ENCODE measurements around the gene CCDC87. TPM values are rescaled to one million over a fixed set of nuclear protein-coding genes. Genes with fewer than 3 reads are reported as not detected.
"Not testable (repeated sequence)": the region's sequence is repeated elsewhere in the genome, so short reads cannot be mapped to it uniquely, and the experiment has no call there.

Gene CCDC87
- polyA plus RNA-seq, 1 experiment: 0.15 TPM

DNA sequence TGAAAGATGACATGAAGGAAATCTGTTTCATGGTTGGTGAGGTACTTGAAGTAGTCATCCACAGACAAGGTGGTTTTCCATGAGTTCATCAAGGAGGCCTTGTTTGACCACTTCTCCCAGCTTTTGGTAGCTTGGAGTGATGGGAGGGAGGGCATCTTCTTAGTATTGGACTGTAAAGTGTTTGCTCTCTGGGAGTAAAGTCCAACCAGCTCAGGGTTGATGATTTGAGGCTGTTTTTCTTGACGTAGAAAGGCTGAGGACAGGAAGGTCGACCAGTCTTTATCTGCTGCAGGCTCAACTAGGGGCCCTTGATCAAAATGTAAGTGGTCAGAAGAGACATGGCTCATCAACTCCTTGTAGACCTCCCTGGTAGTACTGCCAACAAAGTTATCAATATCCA, 1.7 kb downstream of the CCDC87 start:
- POLR2A ChIA-PET: no interaction called here
- TF ChIP-seq, protein P1, sequence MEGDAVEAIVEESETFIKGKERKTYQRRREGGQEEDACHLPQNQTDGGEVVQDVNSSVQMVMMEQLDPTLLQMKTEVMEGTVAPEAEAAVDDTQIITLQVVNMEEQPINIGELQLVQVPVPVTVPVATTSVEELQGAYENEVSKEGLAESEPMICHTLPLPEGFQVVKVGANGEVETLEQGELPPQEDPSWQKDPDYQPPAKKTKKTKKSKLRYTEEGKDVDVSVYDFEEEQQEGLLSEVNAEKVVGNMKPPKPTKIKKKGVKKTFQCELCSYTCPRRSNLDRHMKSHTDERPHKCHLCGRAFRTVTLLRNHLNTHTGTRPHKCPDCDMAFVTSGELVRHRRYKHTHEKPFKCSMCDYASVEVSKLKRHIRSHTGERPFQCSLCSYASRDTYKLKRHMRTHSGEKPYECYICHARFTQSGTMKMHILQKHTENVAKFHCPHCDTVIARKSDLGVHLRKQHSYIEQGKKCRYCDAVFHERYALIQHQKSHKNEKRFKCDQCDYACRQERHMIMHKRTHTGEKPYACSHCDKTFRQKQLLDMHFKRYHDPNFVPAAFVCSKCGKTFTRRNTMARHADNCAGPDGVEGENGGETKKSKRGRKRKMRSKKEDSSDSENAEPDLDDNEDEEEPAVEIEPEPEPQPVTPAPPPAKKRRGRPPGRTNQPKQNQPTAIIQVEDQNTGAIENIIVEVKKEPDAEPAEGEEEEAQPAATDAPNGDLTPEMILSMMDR (IDR thresholded peaks at IDR 0.05; ENCODE audit: insufficient read depth, low read depth, low read length): no peak
- Histone ChIP-seq H3K27me3 (ENCODE audit: control insufficient read depth, insufficient read depth, low read length) (no peaks in the 10 kb centered on the region), H3K4me3 (ENCODE audit: low read depth, low read length) (no peak overlapping the region), H3K36me3 (ENCODE audit: control insufficient read depth, insufficient read depth, low read length) (no peaks in the 10 kb centered on the region; the same call in 1 of the 2 replicates)
- CTCF ChIA-PET: interaction anchor here (1.1 to 4.0 kb wide), 5 partner anchors 10 to 87 kb away, joined by 3 to 24 read pairs (median 7); partner anchors contain the start of gene RBM4B
- no peak for DNase-seq (ENCODE audit: low read depth)

DNA sequence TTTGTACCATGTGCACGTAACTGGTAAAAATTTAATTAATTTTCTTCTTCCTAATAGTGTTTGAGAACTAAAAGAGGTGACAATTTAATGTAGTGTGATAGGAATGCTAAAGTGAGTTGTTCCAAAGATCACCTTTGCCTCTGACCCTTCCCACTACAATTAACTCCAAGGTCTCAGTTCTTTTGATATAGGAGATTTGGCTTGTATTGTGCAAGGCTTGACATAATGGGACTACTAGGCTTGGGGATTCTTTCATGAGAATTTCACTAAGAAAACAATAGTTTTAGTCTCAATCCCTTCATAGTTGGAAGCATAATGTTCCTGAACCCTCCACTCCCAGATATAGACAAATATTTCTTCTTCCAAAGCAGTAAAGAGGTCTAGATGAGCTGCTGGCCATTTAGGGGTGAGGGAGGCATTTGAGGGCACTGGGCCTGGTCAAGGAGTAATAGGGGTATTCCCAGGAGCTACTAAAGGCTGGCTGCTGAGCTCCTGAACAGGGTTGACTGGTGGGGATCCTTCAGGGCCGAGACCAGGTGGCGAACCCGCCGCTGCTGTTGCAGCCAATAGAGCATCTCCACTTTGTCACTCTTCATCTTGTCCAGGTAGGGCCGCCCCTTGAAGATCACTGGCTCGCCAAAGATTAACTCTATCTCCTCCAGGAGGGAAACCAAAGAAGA, 2.7 kb downstream of the CCDC87 start:
- ChIA-PET CTCF (interaction anchor here (1.1 to 4.0 kb wide), 4 partner anchors 9 to 88 kb away, joined by 3 to 24 read pairs (median 5); partner anchors contain the start of gene RBM4B), POLR2A (no interaction called here)

DNA sequence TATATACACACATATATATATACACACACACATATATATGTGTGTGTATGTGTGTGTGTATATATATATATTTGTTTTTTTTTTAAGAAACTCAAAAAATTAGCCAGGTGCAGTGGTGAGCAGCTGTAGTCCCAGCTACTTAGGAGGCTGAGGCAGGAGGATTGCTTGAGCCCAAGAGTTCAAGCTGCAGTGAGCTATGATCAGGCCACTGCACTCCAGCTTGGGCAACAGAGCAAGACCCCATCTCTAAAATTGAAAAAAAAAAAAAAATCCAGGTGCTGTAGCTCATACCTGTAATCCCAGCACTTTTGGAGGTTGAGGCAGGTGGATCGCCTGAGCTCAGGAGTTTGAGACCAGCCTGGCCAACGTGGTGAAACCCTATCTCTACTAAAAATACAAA, 3.5 kb downstream of the CCDC87 start:
- H3K27me3 ChIP-seq (ENCODE audit: control insufficient read depth, insufficient read depth, low read length); H3K36me3 ChIP-seq (ENCODE audit: control insufficient read depth, insufficient read depth, low read length): not testable (repeated sequence)
- POLR2A ChIA-PET: interaction anchor here (0.6 kb wide), 1 partner anchor 205 kb away, joined by 4 read pairs; no protein-coding TSS in a partner anchor

More for the DNA sequence above, 2.7 kb downstream of the CCDC87 start:
- H3K36me3 ChIP-seq (ENCODE audit: control insufficient read depth, insufficient read depth, low read length): no peaks in the 10 kb centered on the region
- H3K27me3 ChIP-seq (ENCODE audit: control insufficient read depth, insufficient read depth, low read length): no peaks in the 10 kb centered on the region
- H3K4me3 ChIP-seq (ENCODE audit: low read depth, low read length): no peak overlapping the region
- TF ChIP-seq, protein P1 (IDR thresholded peaks at IDR 0.05; ENCODE audit: insufficient read depth, low read depth, low read length): no peak
- no peak for DNase-seq (ENCODE audit: low read depth)

DNA sequence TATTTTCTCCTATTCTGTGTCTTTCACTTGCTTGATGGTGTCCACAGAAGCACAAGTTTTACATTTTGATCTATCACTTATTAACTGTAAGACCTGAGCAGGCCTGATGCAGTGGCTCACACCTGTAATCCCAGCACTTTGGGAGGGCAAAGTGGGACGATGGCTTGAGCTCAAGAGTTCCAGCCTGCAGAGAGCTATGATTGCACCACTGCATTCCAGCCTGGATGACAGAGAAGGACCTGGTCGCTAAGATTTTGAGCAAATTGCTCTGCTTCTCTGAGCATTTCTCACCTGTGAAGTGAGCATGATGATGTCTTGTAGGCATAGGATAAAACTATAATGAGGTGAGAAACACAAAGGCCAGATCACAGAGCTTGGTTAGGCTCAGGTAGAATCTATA, 6.7 kb downstream of the CCDC87 start:
- H3K27me3 ChIP-seq (ENCODE audit: control insufficient read depth, insufficient read depth, low read length): no peaks in the 10 kb centered on the region
- POLR2A ChIA-PET: no interaction called here
- CTCF ChIA-PET: no interaction called here
- H3K36me3 ChIP-seq (ENCODE audit: control insufficient read depth, insufficient read depth, low read length): no peaks in the 10 kb centered on the region
- TF ChIP-seq, protein P1 (IDR thresholded peaks at IDR 0.05; ENCODE audit: insufficient read depth, low read depth, low read length): no peak
- DNase-seq (ENCODE audit: low read depth): no peak
- no peak overlapping the region for H3K4me3 ChIP-seq (ENCODE audit: low read depth, low read length)

More for the DNA sequence above, 3.5 kb downstream of the CCDC87 start:
- CTCF ChIA-PET: interaction anchor here (0.6 to 1.3 kb wide), 2 partner anchors 10 to 16 kb away, joined by 3 to 4 read pairs; no protein-coding TSS in a partner anchor
- H3K4me3 ChIP-seq (ENCODE audit: low read depth, low read length); DNase-seq (ENCODE audit: low read depth): not testable (repeated sequence)

DNA sequence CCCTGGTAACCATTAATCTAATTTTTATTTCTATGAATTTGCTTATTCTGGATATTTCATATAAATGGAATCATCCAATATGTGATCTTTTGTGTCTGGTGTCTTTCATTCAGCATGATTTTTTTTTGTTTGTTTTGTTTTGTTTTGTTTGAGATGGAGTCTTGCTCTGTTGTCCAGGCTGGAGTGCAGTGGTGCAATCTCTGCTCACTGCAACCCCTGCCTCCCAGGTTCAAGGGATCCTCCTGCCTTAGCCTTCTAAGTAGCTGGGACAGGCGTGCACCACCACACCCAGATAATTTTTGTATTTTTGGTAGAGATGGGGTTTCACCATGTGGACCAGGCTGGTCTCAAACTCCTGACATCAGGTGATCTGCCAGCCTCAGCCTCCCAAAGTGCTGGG, 7.4 kb downstream of the CCDC87 start:
- H3K36me3 ChIP-seq (ENCODE audit: control insufficient read depth, insufficient read depth, low read length); POLR2A ChIA-PET; H3K27me3 ChIP-seq (ENCODE audit: control insufficient read depth, insufficient read depth, low read length); DNase-seq (ENCODE audit: low read depth); H3K4me3 ChIP-seq (ENCODE audit: low read depth, low read length): not testable (repeated sequence)
- CTCF ChIA-PET: interaction anchor here (0.6 kb wide), 1 partner anchor 70 kb away, joined by 3 read pairs; no protein-coding TSS in a partner anchor

DNA sequence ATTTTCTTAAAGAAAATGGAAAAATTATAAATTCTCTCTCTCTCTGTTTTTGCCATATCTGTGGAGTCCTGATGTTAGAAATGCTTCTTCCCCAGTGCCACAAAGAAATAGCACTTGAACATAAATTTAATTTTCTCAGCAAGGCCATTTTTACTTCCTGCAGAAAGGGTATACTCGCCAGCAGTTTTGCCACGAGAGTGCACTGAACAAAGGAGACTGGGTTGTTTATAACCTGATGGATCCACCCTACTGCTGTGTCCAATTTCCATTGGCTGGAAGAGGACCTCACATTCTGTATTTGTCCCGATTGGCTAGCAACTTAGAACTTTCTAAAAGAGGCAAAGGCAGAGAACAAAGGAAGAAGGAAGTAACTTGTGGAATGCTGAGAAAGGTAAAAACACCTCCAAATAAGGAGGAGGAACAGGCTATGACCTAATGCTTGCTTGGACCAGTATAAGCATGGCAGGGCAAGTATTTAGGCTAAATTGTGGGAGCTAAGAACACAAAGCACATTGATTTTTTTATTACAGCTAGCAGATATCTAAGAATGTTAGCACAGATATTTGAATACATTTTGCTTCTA, 10.2 kb downstream of the CCDC87 start:
- H3K4me3 ChIP-seq (ENCODE audit: low read depth, low read length); POLR2A ChIA-PET; H3K36me3 ChIP-seq (ENCODE audit: control insufficient read depth, insufficient read depth, low read length); DNase-seq (ENCODE audit: low read depth); H3K27me3 ChIP-seq (ENCODE audit: control insufficient read depth, insufficient read depth, low read length): not testable (repeated sequence)
- CTCF ChIA-PET: interaction anchor here (2.9 kb wide), 1 partner anchor 95 kb away, joined by 12 read pairs; the partner anchor contains the start of gene RBM4B

Measured in BJ (cell line).